Occipital lobe (tissue), 3 donors: ENCODE measurements around the gene TLR6. TPM values are rescaled to one million over a fixed set of nuclear protein-coding genes. Genes with fewer than 3 reads are reported as not detected.
"Not testable (repeated sequence)": the region's sequence is repeated elsewhere in the genome, so short reads cannot be mapped to it uniquely, and the experiment has no call there.

Source experiments
- DNase-seq: peaks from one replicate; lab custom pipeline; 2025; lab: John Stamatoyannopoulos, UW
- small RNA-seq: library from RNA; depleted of rRNA; stranded (forward); fragments of <200 nt; gene quantifications from one replicate; pipeline ENCODE3, GENCODE V24; 2014
- total RNA-seq: library from RNA; depleted of rRNA; stranded (reverse); fragments of >200 nt; gene quantifications from one replicate; pipeline ENCODE4 v1.2.3, GENCODE V29; 2014

TLR6 gene
- total RNA-seq, 1 donor from 2014 or later: 1.9 TPM

- DNase-seq: no peak
Measured at GRCh38 chr4:38788317-38788716, 68.3 kb downstream of the TLR6 start.

DNA sequence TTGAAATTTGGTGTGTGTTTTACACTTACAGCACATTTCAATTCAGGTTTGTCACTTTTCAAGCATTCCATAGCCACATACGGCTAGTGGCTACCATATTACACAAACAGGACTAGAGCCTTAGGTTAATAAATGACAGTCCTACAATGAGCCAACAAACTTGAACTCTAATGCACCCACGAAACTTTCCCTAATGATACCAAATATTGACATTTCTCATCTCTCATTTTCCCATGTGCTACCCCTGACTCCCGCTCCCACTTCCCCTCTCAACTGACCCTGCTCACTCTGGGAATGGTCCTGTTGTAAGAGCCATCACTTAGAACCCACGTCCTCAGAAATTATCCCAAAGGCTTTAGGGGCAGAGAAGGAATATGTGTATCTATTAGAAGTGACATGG, 68.9 kb downstream of the TLR6 start:
- DNase-seq: no peak

- DNase-seq: no peak
Measured at GRCh38 chr4:38785901-38786402, 70.7 kb downstream of the TLR6 start.

DNA sequence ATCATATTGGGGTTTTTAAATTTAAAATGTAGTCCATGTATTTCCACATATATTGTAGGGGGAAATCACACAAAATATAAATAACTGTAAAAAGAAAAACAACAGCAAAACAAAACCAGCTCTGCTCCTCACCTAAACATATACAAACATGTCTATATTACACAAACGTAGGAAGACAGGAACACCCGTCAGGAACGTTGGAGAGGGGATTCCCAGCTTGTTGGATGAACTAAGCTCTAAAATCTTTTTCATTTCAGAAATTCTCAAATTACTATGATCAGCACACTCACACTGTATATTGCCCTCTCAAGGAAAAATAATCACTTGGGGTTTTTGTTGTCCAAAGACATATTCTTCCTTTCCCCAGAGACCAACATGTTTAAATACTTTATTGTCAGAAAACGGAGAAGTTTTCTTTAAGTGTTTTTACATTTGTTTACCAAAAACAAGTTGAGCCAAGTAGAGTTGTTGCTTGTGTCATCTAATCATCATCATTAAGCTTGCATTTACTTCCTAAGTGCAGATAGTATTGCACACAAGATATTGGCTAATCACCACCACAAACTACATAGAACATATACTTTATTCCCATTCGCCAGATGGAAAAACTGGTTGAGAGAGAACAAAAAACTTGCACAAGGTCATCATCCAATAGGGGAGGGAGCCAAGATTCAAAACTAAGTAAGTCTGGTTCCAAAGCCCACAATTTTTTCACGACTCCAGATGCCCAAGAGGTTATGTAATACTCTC, 71.4 kb downstream of the TLR6 start:
- DNase-seq: no peak

DNA sequence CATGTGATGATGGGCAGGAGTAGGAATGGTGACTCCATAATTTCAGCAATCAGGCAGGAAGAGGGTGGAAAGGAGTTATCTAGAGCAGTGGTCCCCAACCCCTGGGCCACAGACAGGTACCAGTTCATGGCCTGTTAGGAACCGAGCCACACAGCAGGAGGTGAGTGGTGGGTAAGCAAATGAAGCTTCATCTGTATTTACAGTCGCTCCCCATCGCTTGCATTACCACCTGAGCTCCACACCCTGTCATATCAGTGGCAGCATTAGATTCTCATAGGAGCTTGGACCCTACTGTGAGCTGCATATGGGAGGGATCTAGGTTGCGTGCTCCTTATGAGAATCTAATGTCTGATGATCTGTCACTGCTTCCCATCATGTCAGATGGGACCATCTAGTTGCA, 72.5 kb downstream of the TLR6 start:
- DNase-seq: no peak

- no peak for DNase-seq
Measured at GRCh38 chr4:38783109-38783460, 73.5 kb downstream of the TLR6 start.

DNA sequence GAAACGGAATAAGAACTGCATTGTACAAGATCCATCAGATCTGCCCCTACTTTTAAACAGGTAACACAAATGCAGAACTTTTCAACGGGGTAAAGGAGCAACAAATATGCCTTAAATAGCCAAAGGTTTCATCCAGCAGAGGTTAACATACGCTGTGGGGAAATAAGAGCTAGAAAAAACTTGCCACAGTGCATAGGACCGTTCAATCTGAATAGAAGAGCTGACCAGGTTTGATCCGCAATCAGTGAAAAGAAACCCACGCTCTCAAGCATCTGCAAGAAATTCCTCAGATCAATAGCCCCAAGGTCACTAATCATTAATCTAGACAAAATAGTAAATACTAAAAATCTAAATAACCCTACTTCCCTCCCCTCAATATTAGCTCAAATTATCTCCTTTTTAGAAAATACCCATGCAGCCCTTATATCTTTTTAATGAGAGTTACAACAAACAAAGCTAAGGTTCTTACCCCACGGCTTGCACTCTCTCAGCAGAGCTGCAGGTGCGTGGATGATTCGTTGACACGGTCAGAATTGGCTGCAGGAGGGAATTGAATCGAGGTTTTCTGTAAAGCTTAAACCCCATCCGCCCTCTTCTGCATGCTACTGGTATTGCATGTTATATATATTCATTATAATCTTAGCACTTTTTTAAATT, 74.0 kb downstream of the TLR6 start, which contains the start of gene TLR10:
Gene TLR10 (minus strand): TSS at position 539 of the 657 bp plus-strand sequence. CDS start 7,400 bp downstream, outside the sequence.
- no peak for DNase-seq

DNA sequence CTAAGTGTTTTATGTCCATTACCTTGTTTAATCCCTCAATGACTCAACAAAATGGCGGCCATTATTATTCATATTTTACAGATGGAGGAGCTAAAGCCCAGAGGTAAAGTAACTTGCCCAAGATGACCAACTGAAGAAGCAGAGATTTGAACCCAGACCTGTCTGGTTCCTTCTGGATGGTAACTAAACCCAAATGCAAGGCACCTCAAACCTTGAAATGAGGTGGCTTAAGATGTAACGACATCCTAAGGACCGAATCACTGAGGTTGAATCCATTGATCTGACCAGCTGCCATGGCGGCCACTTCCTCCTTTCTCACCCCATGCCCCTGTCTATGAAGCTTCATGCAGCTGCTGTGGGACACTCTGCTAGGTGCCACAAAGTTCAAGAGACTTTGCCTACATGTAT, 74.8 kb downstream of the TLR6 start:
- DNase-seq: no peak

GRCh38 chr4:38780833-38781484, 75.7 kb downstream of the TLR6 start:
- no peak for DNase-seq

DNA sequence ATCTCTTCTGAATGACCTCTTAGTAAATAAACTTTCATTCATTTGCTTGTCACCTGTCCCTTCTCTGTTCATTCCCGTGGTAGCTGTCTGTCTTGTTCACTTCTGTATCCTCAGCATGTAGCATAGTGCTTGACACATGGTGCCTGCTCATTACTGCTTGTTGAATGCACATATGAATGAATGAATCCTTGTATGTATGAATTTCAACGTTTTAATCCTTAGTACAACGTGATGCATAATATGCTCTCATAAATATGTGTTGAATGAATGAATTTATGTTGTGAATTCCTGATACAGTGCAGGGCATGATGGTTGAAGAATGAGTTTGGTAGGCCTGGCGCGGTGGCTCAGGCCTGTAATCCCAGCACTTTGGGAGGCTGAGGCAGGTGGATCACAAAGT, 76.8 kb downstream of the TLR6 start:
- no peak for DNase-seq

DNA sequence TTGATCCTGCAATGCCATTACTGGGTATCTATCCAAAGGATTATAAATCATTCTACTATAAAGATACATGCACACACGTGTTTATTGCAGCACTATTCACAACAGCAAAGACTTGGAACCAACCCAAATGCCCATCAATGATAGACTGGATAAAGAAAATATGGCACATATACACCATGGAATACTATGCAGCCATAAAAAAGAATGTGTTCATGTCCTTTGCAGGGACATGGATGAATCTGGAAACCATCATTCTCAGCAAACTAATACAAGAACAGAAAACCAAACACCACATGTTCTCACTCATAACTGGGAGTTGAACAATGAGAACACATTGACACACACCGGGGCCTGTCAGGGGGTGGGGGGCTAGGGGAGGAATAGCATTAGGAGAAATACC, 78.7 kb downstream of the TLR6 start:
- not testable (repeated sequence) for DNase-seq

GRCh38 chr4:38775326-38775725, 81.3 kb downstream of the TLR6 start:
- no peak for DNase-seq

DNA sequence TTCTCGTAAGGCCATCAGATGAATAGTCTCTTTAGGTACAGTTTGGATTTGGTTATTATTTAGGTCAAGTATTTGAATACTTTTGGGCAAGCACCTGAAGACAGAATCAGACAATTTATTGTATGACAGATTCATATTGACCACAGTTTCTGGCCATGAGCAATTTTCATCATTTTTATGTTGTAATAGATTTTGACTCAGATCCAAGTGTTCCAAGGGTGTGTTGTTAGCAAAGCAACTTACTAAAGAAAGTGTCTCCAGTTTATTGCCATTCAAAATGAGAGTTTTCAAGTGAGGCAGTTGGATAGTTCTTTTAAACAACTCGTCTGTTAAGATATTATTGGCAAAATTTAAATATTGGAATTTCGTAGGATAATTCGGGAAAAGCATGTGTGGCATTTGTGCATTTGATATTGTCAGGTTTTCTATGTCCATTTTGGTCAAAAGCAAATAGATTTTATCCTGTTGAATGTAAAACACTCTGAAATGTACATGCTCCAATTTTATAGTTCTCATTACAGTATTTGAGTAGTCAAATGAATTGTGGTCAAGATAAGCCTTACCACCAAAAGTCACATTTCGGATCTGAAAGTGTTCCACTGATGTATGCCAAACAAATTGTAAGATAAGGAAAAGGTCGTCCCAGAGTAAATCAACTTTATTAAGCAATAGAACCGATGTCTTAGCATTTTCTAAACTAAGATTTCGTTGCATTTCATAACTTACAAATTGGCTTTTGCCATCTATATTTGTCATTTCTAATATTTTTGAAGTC, 82.2 kb downstream of the TLR6 start:
- no peak for DNase-seq

Small RNAs within 50 kb of the gene (small RNA-seq; reads per million reads assigned to genes)
- gene MIR574: 0.55 reads per million, percentile 54 among the genes with 10 or more reads in this experiment

Other genes with a start within 250 kb of the TLR6 start
- 23.4 TPM for gene KLF3, start 192.6 kb downstream of the TLR6 start, total RNA-seq
- 2.5 TPM for gene TLR10, start 73.8 kb downstream of the TLR6 start, total RNA-seq
- 10.5 TPM for gene TLR1, start 52.0 kb downstream of the TLR6 start, total RNA-seq
- gene FAM114A1, start 11.0 kb upstream of the TLR6 start, total RNA-seq: 10.9 TPM
- gene TMEM156, start 175.6 kb upstream of the TLR6 start, total RNA-seq: 0.31 TPM
- gene KLHL5, start 205.4 kb upstream of the TLR6 start, total RNA-seq: 67.1 TPM